ENCODE data around the gene SLC9A3.

DNA sequence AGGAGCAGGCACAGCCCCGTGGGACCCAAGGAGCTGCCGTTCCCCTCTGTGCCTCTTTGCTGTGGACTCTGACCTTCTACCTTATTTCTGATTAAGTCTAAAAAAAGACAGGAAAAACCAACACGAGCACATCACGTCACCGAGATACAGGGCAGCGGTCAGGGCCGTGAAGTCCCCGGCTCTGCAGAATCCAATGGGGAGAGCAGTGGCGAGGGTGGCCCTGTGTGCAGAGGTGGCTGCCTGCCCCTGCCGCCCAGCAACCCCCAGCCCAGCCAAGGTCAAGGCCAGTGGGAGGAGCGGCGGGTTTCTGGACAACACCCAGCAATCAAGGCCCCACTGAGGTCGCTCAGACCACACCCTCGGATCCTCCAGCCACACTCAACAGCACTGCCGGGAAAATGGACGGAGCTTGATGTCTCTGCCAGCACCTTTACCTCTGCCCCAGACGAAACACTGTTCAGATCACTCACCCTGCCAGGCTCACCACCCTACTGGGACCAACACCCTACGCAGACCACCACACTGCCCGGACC is 32.7 kb upstream of the SLC9A3 start:
- TF ChIP-seq, protein P1, sequence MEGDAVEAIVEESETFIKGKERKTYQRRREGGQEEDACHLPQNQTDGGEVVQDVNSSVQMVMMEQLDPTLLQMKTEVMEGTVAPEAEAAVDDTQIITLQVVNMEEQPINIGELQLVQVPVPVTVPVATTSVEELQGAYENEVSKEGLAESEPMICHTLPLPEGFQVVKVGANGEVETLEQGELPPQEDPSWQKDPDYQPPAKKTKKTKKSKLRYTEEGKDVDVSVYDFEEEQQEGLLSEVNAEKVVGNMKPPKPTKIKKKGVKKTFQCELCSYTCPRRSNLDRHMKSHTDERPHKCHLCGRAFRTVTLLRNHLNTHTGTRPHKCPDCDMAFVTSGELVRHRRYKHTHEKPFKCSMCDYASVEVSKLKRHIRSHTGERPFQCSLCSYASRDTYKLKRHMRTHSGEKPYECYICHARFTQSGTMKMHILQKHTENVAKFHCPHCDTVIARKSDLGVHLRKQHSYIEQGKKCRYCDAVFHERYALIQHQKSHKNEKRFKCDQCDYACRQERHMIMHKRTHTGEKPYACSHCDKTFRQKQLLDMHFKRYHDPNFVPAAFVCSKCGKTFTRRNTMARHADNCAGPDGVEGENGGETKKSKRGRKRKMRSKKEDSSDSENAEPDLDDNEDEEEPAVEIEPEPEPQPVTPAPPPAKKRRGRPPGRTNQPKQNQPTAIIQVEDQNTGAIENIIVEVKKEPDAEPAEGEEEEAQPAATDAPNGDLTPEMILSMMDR (IDR thresholded peaks at IDR 0.05; ENCODE audit: low read length), result no peak
- no peak for TF ChIP-seq EZH2 (IDR thresholded peaks at IDR 0.05; ENCODE audit: borderline replicate concordance, low read length)
